Lower leg skin (tissue), 4 donors: ENCODE data around the gene HSPB9. TPM values are rescaled to one million over a fixed set of nuclear protein-coding genes. Genes with fewer than 3 reads are reported as not detected.

ENCODE experiments used
- DNase-seq, 2 donors: peaks; one replicate each; pipeline ENCODE4 v3.0.0-alpha.2; 2019; ENCODE audit warnings: low spot score in 2 of 2
- H3K4me3 ChIP-seq: fragments of 200-600 bp; sonication (generic); 2 replicates; pipeline ENCODE4 v1.5.1; 2017; ENCODE audit warnings: mild to moderate bottlenecking, low read depth; ENCODE audit not compliant: poor library complexity, severe bottlenecking
- POLR2A ChIP-seq, 2 donors: fragments of 450-650 bp; IDR thresholded peaks; one replicate each; pipeline ENCODE4 v1.6.1; 2016 to 2017; ENCODE audit warnings: antibody characterized with exemption in 2 of 2, mild to moderate bottlenecking in 1 of 2, moderate library complexity in 1 of 2
- WGBS, 2 donors: methylation state at CpG; one replicate each; pipeline ENCODE4 v1.1.5; 2018; 5-methylcytosine and 5-hydroxymethylcytosine counted together
- intact Hi-C: fragments of 100-400 bp; cut with DNase I; formaldehyde crosslinking; loops from one replicate; pipeline ENCODE4 v1.15.0; 2023; ENCODE audit warnings: low total_unique reads
- total RNA-seq, 4 donors: library from RNA; depleted of rRNA; stranded (reverse); fragments of >200 nt; gene quantifications; one replicate each; pipeline ENCODE4 v1.1.0, GENCODE V29; 2016
- TF ChIP-seq, protein P1 (sequence below), 3 donors: fragments of 450-650 bp; IDR thresholded peaks; one replicate each; pipeline ENCODE4 v1.5.1; 2016; ENCODE audit warnings: antibody characterized with exemption in 3 of 3, mild to moderate bottlenecking in 3 of 3, moderate library complexity in 2 of 3

The HSPB9 gene
- total RNA-seq, 4 donors from 2014 or later, result 0.23 TPM; not detected in 3

DNA sequence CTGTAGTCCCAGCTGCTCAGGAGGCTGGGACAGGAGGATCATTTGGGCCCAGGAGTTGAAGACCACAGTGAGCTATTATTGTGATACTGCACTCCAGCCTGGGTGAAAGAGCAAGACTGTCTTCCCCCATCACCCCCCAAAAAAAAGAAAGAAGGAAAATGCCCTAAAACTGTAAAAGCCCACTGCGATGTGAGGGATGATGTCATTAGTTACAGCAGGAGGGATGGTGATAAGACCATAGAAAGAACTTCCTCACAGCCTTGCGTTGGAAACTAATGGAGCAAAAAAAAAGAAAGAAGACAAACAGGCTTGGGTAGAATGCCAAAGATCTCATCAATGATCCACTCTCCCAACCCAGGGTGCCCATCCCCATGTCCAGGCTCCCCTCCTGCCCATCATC lies 43.1 kb upstream of the HSPB9 start:
- DNase-seq, result no peak
- intact Hi-C loops, result no loop called here

DNA sequence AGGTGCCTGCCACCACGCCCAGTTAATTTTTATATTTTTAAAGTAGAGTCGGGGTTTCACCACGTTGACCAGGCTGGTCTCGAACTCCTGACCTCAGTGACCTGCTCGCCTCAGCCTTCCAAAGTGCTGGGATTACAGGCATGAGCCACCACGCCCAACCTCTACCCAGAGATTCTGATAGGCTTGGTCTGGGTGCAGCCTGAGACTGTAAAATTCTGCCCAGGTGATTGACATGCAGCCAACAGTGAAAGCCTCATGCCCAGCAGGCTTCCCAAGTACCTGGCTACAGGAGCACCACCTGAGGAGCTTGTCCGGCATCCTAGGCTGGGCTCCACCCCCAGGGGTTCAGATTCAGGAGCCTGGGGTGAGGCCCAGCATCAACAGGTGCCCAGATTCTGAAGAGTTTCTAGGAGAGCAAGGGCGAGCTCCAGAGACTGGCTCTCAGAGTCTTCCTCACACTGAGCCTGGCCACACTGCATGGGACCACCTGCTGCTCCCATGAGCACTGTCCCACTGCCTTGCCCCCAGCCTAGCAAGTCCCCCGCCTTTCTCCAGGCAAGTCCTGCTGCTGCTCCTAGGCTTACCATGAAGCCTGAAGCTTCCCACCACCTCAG lies 41.0 kb upstream of the HSPB9 start:
- intact Hi-C loops, result no loop called here
- 76 to 77% methylated on average over 8 to 9 of the region's 9 CpGs for WGBS, 2 donors
- H3K4me3 ChIP-seq, result no peak overlapping the region
- DNase-seq, result no peak
- TF ChIP-seq, protein P1, sequence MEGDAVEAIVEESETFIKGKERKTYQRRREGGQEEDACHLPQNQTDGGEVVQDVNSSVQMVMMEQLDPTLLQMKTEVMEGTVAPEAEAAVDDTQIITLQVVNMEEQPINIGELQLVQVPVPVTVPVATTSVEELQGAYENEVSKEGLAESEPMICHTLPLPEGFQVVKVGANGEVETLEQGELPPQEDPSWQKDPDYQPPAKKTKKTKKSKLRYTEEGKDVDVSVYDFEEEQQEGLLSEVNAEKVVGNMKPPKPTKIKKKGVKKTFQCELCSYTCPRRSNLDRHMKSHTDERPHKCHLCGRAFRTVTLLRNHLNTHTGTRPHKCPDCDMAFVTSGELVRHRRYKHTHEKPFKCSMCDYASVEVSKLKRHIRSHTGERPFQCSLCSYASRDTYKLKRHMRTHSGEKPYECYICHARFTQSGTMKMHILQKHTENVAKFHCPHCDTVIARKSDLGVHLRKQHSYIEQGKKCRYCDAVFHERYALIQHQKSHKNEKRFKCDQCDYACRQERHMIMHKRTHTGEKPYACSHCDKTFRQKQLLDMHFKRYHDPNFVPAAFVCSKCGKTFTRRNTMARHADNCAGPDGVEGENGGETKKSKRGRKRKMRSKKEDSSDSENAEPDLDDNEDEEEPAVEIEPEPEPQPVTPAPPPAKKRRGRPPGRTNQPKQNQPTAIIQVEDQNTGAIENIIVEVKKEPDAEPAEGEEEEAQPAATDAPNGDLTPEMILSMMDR (IDR thresholded peaks at IDR 0.05), result no peak
- TF ChIP-seq POLR2A (IDR thresholded peaks at IDR 0.05), result no peak

More for the DNA sequence above, 43.1 kb upstream of the HSPB9 start:
- H3K4me3 ChIP-seq, result no peak overlapping the region
- TF ChIP-seq POLR2A (IDR thresholded peaks at IDR 0.05), result no peak
- TF ChIP-seq, protein P1 (IDR thresholded peaks at IDR 0.05), result no peak
- 84 to 86% methylated on average over 2 of the region's 2 CpGs for WGBS, 2 donors

DNA sequence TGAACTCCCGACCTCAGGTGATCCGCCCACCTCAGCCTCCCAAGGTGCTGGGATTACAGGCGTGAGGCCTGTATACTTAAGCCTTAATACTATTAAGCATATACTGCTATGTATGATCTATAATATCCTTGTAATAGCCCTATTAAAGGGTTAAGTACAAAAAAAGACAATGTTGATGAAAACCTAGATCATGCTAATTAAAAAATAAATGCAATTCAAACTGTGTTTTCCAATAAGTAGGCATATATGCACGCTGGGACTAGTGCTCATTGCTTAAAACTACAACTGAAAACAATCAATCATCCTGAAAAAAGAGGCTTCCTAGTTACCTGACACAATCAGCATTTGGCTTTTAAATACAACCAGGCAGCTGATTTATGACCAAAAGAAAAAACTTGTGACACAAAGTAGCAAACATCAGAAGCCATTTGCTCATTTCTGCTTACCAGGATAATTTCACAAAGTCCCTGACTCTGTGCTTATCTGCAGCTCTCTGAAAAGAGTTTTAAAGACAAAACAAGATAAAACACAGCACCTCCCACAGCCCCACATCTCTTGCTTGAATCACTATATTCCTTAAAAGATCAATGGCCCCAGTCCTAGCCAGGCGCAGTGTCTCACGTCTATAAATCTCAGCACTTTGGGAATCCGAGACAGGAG lies 35.4 kb upstream of the HSPB9 start:
- DNase-seq, result no peak
- H3K4me3 ChIP-seq, result no peak overlapping the region
- TF ChIP-seq POLR2A (IDR thresholded peaks at IDR 0.05), result no peak
- TF ChIP-seq, protein P1 (IDR thresholded peaks at IDR 0.05), result no peak
- intact Hi-C loops, result no loop called here
- WGBS, 2 donors, result 64 to 69% methylated on average over 7 of the region's 7 CpGs

DNA sequence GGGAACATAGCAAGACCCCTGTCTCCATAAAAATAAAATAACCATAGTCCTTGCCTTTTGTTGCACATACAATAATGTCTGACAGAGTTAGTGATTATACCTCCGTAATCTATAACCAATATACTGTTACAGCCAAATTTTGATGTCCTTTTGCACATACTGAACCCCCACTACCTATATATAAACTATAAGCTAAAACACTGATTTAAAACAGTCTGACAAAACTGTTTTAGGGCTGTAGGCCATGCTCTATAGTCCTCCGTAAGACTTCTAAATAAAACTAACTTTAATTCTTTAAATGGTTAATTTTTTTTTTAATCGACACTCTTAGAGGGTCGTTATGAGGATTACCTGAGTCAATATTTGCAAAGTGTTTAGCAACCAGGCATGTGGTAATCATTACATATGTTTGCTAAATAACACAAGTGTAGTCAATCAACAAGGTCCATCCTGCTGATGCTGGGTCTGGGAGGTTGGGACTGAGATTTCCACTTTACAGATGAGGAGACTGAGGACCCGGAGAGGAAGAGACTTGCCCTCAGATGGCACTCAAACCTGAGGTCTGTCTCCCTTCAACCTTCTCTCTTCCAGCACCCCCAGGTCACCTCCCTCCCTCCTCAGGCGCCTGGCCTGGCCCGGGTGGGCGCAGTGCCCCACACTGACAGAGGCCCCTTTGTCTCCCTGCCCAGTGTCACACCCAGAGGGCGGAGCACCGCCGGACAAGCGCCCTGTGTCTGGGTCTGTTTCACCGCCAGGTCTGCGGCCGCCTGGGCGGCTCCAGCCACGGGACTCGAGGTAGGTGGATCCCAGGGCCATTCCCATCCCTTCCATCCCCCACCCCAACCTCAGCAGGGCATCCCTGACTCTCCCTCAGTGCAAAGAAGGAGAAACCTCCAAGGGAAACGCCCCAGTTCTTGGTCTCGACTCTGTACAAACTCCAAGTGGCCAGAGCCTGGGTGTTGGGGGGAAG lies 34.6 kb upstream of the HSPB9 start:
- 49 to 62% methylated on average over 14 to 20 of the region's 20 CpGs for WGBS, 2 donors
- intact Hi-C loops, result no loop called here
- DNase-seq, result no peak
- TF ChIP-seq, protein P1 (IDR thresholded peaks at IDR 0.05), result no peak
- no peak for TF ChIP-seq POLR2A (IDR thresholded peaks at IDR 0.05)
- no peak overlapping the region for H3K4me3 ChIP-seq

DNA sequence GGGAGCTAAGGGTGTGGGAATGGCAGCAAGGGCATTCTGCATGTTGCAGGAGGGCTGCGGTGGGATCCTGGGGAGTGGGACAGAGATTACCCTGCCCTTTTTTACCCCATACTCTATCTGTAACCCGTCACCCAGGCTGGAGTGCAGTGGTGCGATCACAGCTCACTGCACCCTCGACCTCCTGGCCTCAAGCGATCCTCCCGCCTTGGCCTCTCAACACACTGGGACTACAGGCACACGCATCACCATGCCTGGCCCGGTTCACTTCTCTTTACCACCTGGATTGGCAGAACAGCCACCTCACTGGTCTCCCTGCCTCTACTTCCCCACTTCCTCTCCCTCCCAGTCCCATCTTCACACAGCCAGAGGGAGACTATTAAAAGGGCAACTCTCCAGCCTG lies 33.9 kb upstream of the HSPB9 start:
- 87 to 88% methylated on average over 8 of the region's 8 CpGs for WGBS, 2 donors
- H3K4me3 ChIP-seq, result no peak overlapping the region
- intact Hi-C loops, result no loop called here
- DNase-seq, result no peak
- no peak for TF ChIP-seq POLR2A (IDR thresholded peaks at IDR 0.05)
- TF ChIP-seq, protein P1 (IDR thresholded peaks at IDR 0.05), result no peak
